AG04450 (cell line): ENCODE measurements around the gene PLBD1. TPM values are rescaled to one million over a fixed set of nuclear protein-coding genes. Genes with fewer than 3 reads are reported as not detected.

Source experiments
- CTCF ChIA-PET: fragments of 300-600, 350-600 bp; formaldehyde crosslinking; extraction: SDS; loops from one replicate; lab custom pipeline; 2022; ENCODE audit warnings: antibody characterized with exemption, inconsistent platforms; lab: Charles Lee
- POLR2A ChIA-PET: fragments of 350-600 bp; formaldehyde crosslinking; extraction: SDS; loops from one replicate; lab custom pipeline; 2021; ENCODE audit warnings: antibody characterized with exemption, inconsistent platforms; lab: Yijun Ruan, JAX
- DNase-seq: peaks from one replicate; pipeline ENCODE4 v3.0.0-alpha.2; 2011; ENCODE audit warnings: low read depth, low spot score
- H3K27ac ChIP-seq: one replicate; pipeline ENCODE4 v1.5.1; 2012; ENCODE audit warnings: low read depth, low read length, control low read depth
- H3K27me3 ChIP-seq: one replicate; pipeline ENCODE4 v1.6.0; 2012; ENCODE audit warnings: low read length; ENCODE audit not compliant: control insufficient read depth, insufficient read depth
- H3K4me3 ChIP-seq: 2 replicates; pipeline ENCODE4 v1.5.1; 2011; ENCODE audit warnings: mild to moderate bottlenecking, low read depth, low read length, control low read depth
- H3K9me3 ChIP-seq: 2 replicates; pipeline ENCODE4 v1.5.1; 2012; ENCODE audit warnings: low read length; ENCODE audit not compliant: control insufficient read depth, insufficient read depth
- polyA plus RNA-seq: library from polyadenylated mRNA; depleted of rRNA; stranded (reverse); fragments of >200 nt; gene quantifications from 2 replicates; pipeline ENCODE4 v1.2.3, GENCODE V29; 2011
- TF ChIP-seq, protein P1 (sequence below): IDR thresholded peaks from 2 replicates; pipeline ENCODE4 v1.5.1; 2011; ENCODE audit warnings: low read depth, low read length, control low read depth, inconsistent platforms

Gene PLBD1
- polyA plus RNA-seq, 1 experiment: 0.37 TPM

DNA sequence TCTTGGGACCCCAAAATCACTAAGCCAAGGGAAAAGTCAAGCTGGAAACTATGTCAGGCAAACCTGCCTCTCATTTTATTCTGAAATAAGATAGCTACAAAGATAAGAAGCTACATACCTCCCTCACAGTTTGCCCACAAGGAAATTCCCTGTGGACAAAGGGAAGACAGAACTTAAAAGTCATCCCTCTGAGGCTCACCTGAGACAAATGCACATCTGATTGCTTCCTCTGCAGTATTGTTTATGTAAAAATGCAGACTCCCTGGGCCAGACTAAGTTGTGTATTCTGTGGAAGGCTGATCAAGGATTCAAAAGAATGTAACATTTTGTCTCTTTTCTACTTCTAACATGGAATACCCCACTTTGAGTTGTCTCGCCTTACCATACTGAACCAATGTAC lies 2.5 kb upstream of the PLBD1 start:
- DNase-seq: no peak
- TF ChIP-seq, protein P1, sequence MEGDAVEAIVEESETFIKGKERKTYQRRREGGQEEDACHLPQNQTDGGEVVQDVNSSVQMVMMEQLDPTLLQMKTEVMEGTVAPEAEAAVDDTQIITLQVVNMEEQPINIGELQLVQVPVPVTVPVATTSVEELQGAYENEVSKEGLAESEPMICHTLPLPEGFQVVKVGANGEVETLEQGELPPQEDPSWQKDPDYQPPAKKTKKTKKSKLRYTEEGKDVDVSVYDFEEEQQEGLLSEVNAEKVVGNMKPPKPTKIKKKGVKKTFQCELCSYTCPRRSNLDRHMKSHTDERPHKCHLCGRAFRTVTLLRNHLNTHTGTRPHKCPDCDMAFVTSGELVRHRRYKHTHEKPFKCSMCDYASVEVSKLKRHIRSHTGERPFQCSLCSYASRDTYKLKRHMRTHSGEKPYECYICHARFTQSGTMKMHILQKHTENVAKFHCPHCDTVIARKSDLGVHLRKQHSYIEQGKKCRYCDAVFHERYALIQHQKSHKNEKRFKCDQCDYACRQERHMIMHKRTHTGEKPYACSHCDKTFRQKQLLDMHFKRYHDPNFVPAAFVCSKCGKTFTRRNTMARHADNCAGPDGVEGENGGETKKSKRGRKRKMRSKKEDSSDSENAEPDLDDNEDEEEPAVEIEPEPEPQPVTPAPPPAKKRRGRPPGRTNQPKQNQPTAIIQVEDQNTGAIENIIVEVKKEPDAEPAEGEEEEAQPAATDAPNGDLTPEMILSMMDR: no peak
- no peak overlapping the region for H3K27ac ChIP-seq
- ChIA-PET CTCF (interaction anchor here (1.0 kb wide), 1 partner anchor 403 kb away, joined by 4 read pairs; no protein-coding TSS in a partner anchor), POLR2A (no interaction called here)
- peaks cover 5% of the 10 kb centered on the region; the same call in 1 of the 2 replicates for H3K9me3 ChIP-seq
- H3K4me3 ChIP-seq: no peak overlapping the region
- H3K27me3 ChIP-seq: peaks cover 5% of the 10 kb centered on the region

DNA sequence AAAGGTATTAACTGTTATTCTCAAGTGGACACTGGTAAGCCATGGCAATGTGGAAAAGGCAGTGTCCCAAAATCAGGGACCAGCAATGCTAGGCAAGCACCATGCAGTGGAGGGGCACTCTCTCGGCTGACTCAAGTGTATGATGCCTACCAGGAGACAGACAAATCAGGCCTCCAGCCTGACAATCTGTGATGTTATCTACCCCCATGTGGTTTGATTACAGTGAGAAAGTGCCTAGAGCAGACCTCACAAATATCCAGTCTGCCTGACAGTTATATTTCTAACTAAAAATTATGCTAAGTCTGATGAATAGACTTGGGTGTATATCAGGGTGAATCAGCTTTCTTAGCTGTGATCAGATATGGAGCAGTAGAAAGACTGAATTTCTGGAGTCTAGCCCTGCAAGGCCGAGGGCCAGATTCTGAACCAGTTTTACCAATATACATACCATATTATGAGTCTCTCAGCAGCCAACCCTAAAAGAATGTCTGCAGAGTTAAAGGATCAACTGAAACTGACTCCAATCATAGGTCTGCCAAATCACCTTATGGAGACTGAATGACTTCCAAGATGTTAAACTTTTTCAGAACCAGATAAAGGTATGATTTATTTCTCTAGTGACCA lies 3.2 kb downstream of the PLBD1 start:
- POLR2A ChIA-PET: no interaction called here
- TF ChIP-seq, protein P1: no peak
- no peak overlapping the region for H3K27ac ChIP-seq
- H3K4me3 ChIP-seq: no peak overlapping the region
- CTCF ChIA-PET: no interaction called here
- H3K9me3 ChIP-seq: peaks cover 5% of the 10 kb centered on the region; the same call in 1 of the 2 replicates
- DNase-seq: no peak
- H3K27me3 ChIP-seq: peaks cover 3% of the 10 kb centered on the region

GRCh38 chr12:14563046-14563445 lies 4.6 kb downstream of the PLBD1 start:
- ChIA-PET POLR2A (no interaction called here), CTCF (interaction anchor here (0.7 kb wide), 1 partner anchor 377 kb away, joined by 4 read pairs; no protein-coding TSS in a partner anchor)
- TF ChIP-seq, protein P1: no peak

DNA sequence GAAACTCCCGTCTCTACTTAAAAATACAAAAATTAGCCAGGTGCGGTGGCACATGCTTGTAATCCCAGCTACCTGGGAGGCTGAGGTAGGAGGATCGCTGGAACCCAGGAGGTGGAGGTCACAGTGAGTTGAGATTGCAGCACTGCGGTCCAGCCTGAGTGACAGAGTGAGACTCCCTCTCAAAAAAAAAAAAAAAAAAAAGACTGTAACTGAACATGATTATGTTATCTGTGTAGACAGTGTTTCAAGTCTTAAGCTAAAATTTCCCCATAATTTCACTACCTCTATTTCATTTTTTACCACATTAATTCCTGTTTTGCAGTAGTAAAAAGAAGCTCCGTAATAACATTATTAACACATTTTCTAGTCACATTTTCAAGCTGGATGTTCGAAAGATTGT lies 5.4 kb downstream of the PLBD1 start:
- Histone ChIP-seq H3K4me3 (no peak overlapping the region), H3K27ac (no peak overlapping the region), H3K27me3 (peaks cover 2% of the 10 kb centered on the region), H3K9me3 (no peaks in the 10 kb centered on the region)
- ChIA-PET POLR2A (no interaction called here), CTCF (interaction anchor here (0.7 kb wide), 1 partner anchor 376 kb away, joined by 4 read pairs; no protein-coding TSS in a partner anchor)
- no peak for DNase-seq
- TF ChIP-seq, protein P1: no peak

More at GRCh38 chr12:14563046-14563445, 4.6 kb downstream of the PLBD1 start:
- peaks cover 3% of the 10 kb centered on the region for H3K27me3 ChIP-seq
- DNase-seq: no peak
- H3K9me3 ChIP-seq: peaks cover 4% of the 10 kb centered on the region; the same call in 1 of the 2 replicates
- H3K4me3 ChIP-seq: no peak overlapping the region
- H3K27ac ChIP-seq: no peak overlapping the region

DNA sequence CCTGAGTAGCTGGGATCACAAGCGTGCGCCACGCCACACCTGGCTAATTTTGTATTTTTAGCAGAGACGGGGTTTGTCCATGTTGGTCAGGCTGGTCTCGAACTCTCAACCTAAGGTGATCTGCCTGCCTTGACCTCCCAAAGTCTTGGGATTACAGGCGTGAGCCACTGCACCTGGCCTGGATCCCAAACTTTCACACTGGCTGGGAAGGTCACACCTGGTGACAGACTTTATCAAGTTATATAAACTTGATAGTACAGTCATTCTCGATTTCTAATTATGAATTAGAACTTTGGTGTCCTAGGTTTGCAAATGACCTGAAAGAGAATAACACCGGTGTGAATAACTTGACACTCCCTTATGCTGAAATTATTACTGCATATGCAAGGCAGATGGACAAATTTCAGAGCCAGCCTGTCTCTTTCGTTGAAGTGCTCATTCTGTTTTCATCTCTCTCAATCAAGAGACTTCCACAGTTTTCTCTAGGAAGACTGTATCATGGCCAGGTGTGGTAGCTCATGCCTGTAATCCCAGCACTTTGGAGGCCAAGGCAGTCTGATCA lies 5.9 kb downstream of the PLBD1 start:
- Histone ChIP-seq H3K27me3 (no peaks in the 10 kb centered on the region), H3K4me3 (no peak overlapping the region), H3K9me3 (no peaks in the 10 kb centered on the region), H3K27ac (no peak overlapping the region)
- POLR2A ChIA-PET: no interaction called here
- CTCF ChIA-PET: no interaction called here
- TF ChIP-seq, protein P1: no peak
- no peak for DNase-seq
